AG09309 (cell line): ENCODE data around the gene CENPO.
"Not testable (repeated sequence)": the region's sequence is repeated elsewhere in the genome, so short reads cannot be mapped to it uniquely, and the experiment has no call there.

Source experiments
- DNase-seq: peaks from one replicate; pipeline ENCODE4 v3.0.0-alpha.2; 2010; ENCODE audit warnings: low read depth
- H3K4me3 ChIP-seq: 2 replicates; pipeline ENCODE4 v1.5.1; 2011; ENCODE audit warnings: mild to moderate bottlenecking, low read depth, low read length, moderate library complexity; ENCODE audit not compliant: control insufficient read depth
- TF ChIP-seq, protein P1 (sequence below): IDR thresholded peaks from 2 replicates; pipeline ENCODE4 v1.5.1; 2011; ENCODE audit warnings: mild to moderate bottlenecking, low read depth, low read length, inconsistent platforms; ENCODE audit not compliant: insufficient read depth, control insufficient read depth; ENCODE audit errors: missing control alignments

CENPO gene

DNA sequence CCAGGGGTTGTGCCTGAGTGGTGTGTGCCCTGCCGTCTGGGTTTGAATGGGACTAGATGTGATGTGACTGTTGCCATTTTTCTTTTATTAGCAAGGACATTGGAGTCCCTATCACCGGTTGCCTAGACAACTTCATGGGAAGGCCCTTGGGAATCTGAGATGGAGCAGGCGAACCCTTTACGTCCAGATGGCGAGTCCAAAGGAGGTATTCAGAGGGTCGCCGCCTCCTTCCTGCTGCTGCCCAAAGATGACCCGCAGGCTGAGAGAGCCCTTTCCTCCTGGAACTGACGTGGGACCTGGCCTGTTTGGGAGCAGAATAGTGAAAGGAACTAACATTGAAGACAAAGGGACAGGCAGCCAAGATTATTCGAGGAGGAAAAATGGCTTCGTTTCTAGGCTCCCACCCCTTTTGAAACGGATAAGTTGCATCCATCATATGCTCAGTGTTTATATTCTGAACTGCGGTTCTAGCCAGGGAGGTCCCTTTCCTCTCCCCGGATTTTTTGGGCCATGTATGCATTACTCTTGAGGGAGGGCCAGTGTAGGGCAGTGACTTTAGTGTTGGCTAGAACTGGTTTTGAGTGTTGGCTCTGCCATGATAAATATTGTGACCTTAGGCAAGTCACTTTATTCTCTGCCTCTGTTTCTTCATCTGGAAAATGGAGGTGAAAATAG lies 673 bp downstream of the CENPO start:
- H3K4me3 ChIP-seq: peak overlapping the region; percentile 87
- DNase-seq: no peak
- TF ChIP-seq, protein P1, sequence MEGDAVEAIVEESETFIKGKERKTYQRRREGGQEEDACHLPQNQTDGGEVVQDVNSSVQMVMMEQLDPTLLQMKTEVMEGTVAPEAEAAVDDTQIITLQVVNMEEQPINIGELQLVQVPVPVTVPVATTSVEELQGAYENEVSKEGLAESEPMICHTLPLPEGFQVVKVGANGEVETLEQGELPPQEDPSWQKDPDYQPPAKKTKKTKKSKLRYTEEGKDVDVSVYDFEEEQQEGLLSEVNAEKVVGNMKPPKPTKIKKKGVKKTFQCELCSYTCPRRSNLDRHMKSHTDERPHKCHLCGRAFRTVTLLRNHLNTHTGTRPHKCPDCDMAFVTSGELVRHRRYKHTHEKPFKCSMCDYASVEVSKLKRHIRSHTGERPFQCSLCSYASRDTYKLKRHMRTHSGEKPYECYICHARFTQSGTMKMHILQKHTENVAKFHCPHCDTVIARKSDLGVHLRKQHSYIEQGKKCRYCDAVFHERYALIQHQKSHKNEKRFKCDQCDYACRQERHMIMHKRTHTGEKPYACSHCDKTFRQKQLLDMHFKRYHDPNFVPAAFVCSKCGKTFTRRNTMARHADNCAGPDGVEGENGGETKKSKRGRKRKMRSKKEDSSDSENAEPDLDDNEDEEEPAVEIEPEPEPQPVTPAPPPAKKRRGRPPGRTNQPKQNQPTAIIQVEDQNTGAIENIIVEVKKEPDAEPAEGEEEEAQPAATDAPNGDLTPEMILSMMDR: no peak

DNA sequence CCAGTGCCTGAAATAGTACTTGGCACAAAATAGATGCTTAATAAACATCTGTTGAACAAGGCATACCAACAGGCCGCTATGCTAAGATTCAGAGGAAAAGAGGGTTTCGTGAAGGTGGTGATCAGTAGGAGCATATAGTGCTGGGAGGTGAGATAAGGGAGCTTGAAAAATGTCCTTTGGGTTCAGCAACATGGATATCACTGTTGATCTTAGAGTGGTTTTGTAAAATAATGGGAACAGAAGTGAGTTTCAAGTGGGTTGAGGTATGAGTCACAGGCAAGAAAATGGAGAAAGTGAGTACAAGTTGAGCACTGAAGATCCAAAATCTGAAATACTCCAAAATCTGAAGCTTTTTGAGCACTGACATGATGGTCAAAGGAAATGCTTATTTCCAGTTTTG lies 4.4 kb downstream of the CENPO start:
- no peak for DNase-seq
- H3K4me3 ChIP-seq: no peak overlapping the region
- TF ChIP-seq, protein P1: no peak

DNA sequence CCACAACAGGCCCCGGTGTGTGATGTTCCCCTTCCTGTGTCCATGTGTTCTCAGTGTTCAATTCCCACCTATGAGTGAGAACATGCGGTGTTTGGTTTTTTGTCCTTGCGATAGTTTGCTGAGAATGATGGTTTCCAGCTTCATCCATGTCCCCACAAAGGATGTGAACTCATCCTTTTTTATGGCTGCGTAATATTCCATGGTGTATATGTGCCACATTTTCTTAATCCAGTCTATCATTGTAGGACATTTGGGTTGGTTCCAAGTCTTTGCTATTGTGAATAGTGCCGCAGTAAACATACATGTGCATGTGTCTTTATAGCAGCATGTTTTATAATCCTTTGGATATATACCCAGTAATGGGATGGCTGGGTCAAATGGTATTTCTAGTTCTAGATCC lies 7.3 kb downstream of the CENPO start:
- H3K4me3 ChIP-seq, DNase-seq: not testable (repeated sequence)

DNA sequence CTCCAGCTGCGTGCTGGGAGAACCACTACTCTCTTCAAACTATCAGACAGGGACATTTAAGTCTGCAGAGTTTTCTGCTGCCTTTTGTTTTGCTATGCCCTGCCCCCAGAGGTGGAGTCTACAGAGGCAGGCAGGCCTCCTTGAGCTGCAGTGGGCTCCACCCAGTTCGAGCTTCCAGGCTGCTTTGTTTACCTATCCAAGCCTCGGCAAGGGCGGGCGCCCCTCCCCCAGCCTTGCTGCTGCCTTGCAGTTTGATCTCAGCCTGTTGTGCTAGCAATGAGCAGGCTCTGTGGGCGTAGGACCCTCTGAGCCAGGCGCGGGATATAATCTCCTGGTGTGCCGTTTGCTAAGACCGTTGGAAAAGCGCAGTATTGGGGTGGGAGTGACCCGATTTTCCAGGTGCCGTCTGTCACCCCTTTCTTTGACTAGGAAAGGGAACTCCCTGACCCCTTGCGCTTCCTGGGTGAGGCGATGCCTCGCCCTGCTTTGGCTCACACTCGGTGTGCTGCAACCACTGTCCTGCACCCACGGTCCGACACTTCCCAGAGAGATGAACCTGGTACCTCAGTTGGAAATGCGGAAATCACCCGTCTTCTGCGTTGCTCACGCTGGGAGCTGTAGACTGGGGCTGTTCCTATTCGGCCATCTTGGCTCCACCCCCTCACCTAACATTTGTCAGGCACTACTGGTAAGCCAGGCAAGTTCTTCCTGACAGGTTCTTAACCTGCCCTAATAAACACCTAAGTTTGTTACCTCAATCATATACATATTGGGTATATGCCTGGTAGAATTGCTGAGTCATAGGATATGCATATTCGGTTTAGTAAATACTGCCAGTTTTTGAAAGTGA lies 12.8 kb downstream of the CENPO start:
- not testable (repeated sequence) for H3K4me3 ChIP-seq, DNase-seq

DNA sequence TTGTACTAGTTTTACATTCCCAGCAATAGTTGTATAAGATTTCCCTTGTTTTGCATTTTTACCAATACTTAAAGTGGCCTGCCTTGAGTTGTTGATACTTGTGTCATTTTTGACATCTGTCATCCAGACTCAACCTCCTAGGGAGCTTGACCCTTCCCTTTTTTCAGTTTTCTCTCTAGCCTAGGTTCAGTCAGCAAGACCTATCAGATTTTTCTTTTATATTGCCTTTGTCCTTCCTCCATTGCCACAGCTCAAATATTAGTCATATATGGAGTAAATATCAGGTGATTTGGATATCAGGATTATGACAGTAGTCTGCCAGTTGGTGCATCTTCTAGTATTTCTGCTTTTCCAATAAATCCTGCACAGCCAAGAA lies 13.4 kb downstream of the CENPO start:
- TF ChIP-seq, protein P1: no peak

DNA sequence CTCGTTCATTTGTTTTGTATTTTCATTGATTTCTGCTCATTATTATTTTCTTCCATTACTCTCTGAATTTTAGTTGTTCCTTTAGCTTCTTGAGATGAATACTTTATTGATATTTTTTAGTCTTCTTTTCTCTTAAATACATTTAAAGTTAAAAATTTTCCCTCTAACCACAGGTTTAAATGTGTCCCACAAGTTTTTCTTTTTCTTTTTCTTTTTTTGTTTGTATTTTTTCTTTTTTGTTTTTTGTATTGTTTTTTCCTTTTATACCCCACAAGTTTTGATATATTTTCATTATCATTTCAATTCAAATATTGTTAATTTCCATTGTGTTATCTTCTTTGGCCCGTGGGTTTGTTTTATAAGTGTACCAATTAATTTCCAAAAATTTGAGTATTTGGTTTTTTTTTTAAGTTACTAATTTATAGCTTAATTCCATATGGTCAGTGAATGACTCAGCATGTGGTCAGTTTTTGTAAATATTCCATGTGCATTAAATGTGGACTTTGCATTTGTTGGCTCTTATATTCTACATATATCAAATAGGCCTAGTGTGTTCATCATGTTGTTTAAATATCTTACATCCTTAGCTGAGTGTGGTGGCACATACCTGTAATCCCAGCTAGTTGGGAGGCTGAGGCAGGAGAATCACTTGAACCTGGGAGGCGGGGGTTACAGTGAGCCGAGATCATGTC lies 16.2 kb downstream of the CENPO start:
- TF ChIP-seq, protein P1: no peak
- no peak overlapping the region for H3K4me3 ChIP-seq
- DNase-seq: no peak

More for the DNA sequence above, 13.4 kb downstream of the CENPO start:
- H3K4me3 ChIP-seq: no peak overlapping the region
- DNase-seq: no peak

DNA sequence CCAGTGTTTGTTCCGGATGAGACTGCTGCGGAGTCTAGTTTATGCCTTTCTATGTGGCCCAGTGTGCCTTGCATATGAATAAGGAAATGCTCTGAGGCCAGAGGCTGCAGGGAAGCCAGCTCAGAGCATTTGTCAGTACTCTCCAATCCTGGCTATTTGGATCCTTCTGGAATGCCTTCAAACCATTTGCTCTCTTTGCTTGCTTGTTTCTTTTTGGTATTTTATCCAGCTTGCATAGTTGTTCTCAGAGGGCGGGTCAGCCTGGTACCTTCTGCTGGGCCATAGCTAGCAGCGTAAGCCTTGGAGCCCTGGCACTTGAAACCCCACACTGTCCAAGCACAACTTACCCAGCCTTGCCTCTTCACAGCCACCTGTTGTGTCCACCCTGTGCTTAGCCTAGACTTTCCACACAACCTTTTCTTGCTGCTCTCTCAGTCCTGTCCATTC lies 20.5 kb downstream of the CENPO start:
- DNase-seq: no peak
- H3K4me3 ChIP-seq: no peak overlapping the region
- TF ChIP-seq, protein P1: no peak
